Measurements from ENCODE around the gene FER. TPM values are rescaled to one million over a fixed set of nuclear protein-coding genes. Genes with fewer than 3 reads are reported as not detected.

The FER gene
- polyA plus RNA-seq, 1 donor (not counting 4 experiments of a cell fraction or from before 2014, with no cell fraction given): 17.1 TPM

DNA sequence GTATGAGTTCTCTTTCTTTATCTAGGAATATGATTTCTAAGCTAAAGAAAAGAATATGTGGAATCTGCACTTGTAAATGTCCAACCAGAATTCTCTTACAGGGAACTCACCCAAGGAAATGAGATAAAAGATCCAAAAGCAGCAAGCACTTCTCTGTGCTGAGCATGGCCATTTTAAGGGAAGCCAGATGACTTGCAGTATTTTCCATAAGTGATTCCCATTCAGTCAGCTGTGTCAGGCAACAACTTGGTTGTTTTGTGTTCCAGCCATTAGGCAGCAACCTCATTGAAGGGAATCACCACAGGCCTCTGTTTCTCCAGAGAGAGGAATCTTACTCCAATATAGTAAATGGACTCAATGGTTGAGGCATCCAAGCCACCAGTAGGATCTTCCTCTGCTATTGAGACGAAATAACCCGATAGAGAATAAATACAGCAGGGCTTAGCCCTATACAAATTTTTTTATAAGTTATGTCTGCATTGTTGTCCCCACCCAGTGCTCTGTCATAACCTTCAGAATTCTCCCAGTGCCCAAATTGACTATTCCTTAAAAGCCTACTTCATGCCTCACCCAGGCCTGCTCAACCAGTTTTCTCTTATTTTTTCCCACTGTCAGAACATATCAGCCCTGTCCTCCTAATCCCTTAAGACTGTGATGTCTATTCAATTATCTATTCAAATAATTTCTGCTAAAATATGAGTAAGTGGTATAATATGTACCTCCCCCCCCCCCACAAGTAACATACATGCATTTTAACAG, 425.5 kb downstream of the FER start:
- H3K27ac ChIP-seq (ENCODE audit: control insufficient read depth, insufficient read depth, low read length): no peak overlapping the region
- H3K36me3 ChIP-seq (ENCODE audit: control insufficient read depth in 2 of 2, extremely low read depth in 1 of 2, insufficient read depth in 2 of 2, low read length in 2 of 2): no peaks in the 10 kb centered on the region
- no peak overlapping the region for H3K4me3 ChIP-seq (ENCODE audit: control insufficient read depth in 2 of 3, extremely low read depth in 1 of 3, insufficient read depth in 2 of 3, low read depth in 1 of 3, low read length in 3 of 3)
- no peak overlapping the region for H3K4me2 ChIP-seq (ENCODE audit: control insufficient read depth, extremely low read depth, insufficient read depth, low read depth, low read length)
- dilution Hi-C loops (cut with MboI; ENCODE audit: extremely low pct_ligation_motif_present, low sequenced_read_pairs): no loop called here
- no peaks in the 10 kb centered on the region for H3K27me3 ChIP-seq (ENCODE audit: control insufficient read depth, extremely low read depth, insufficient read depth, low read length)
- no peaks in the 10 kb centered on the region for H3K9me1 ChIP-seq (ENCODE audit: control insufficient read depth, extremely low read depth, insufficient read depth, low read length)
- TF ChIP-seq EZH2 (IDR thresholded peaks at IDR 0.05; ENCODE audit: low read length): no peak
- TF ChIP-seq, protein P1, sequence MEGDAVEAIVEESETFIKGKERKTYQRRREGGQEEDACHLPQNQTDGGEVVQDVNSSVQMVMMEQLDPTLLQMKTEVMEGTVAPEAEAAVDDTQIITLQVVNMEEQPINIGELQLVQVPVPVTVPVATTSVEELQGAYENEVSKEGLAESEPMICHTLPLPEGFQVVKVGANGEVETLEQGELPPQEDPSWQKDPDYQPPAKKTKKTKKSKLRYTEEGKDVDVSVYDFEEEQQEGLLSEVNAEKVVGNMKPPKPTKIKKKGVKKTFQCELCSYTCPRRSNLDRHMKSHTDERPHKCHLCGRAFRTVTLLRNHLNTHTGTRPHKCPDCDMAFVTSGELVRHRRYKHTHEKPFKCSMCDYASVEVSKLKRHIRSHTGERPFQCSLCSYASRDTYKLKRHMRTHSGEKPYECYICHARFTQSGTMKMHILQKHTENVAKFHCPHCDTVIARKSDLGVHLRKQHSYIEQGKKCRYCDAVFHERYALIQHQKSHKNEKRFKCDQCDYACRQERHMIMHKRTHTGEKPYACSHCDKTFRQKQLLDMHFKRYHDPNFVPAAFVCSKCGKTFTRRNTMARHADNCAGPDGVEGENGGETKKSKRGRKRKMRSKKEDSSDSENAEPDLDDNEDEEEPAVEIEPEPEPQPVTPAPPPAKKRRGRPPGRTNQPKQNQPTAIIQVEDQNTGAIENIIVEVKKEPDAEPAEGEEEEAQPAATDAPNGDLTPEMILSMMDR (optimal IDR thresholded peaks at IDR 0.05 in 1 of 3, IDR thresholded peaks at IDR 0.05 in 1 of 3, conservative IDR thresholded peaks at IDR 0.05 in 1 of 3; ENCODE audit: extremely low read depth in 1 of 3, insufficient read depth in 2 of 3, low read length in 3 of 3): no peak
- FAIRE-seq (no peak), DNase-seq (ENCODE audit: low read depth, low spot score) (no peak)
- no peaks in the 10 kb centered on the region for H3K4me1 ChIP-seq (ENCODE audit: control insufficient read depth, extremely low read depth, insufficient read depth, low read length)
- H3K79me2 ChIP-seq (ENCODE audit: control insufficient read depth, insufficient read depth, low read length): no peaks in the 10 kb centered on the region
- H2AFZ ChIP-seq (ENCODE audit: control insufficient read depth, low read length): no peak overlapping the region
- no peak overlapping the region for H3K9ac ChIP-seq (ENCODE audit: control insufficient read depth, extremely low read depth, insufficient read depth, low read length)
- no peaks in the 10 kb centered on the region for H3K9me3 ChIP-seq (ENCODE audit: control insufficient read depth, low read depth, low read length)
- H4K20me1 ChIP-seq (ENCODE audit: control insufficient read depth, extremely low read depth, insufficient read depth, low read length): no peaks in the 10 kb centered on the region

DNA sequence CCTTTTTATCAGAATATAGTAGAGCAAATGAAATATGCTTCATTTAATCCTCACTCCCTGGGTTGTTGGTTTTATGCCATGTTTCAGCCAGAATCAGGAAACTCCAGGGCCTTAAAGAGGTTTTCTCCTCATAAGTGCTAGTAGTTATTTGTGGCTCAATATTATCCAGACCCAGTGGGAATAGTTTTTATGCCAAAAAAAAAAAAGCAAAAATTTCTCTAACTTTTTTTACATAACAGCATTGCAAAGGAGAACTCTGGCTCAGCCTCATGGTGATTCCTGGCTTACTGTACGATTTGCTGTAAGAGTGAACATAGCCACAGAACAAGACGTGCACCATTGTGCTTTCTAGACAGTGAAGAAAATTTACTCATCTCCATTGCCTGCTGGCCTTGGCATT, 429.5 kb downstream of the FER start:
- Histone ChIP-seq H3K79me2 (ENCODE audit: control insufficient read depth, insufficient read depth, low read length) (no peaks in the 10 kb centered on the region), H3K36me3 (ENCODE audit: control insufficient read depth in 2 of 2, extremely low read depth in 1 of 2, insufficient read depth in 2 of 2, low read length in 2 of 2) (no peaks in the 10 kb centered on the region), H2AFZ (ENCODE audit: control insufficient read depth, low read length) (no peak overlapping the region), H3K9ac (ENCODE audit: control insufficient read depth, extremely low read depth, insufficient read depth, low read length) (no peak overlapping the region), H3K4me1 (ENCODE audit: control insufficient read depth, extremely low read depth, insufficient read depth, low read length) (no peaks in the 10 kb centered on the region), H3K27me3 (ENCODE audit: control insufficient read depth, extremely low read depth, insufficient read depth, low read length) (no peaks in the 10 kb centered on the region), H3K9me3 (ENCODE audit: control insufficient read depth, low read depth, low read length) (no peaks in the 10 kb centered on the region), H4K20me1 (ENCODE audit: control insufficient read depth, extremely low read depth, insufficient read depth, low read length) (no peaks in the 10 kb centered on the region), H3K9me1 (ENCODE audit: control insufficient read depth, extremely low read depth, insufficient read depth, low read length) (no peaks in the 10 kb centered on the region), H3K4me3 (ENCODE audit: control insufficient read depth in 2 of 3, extremely low read depth in 1 of 3, insufficient read depth in 2 of 3, low read depth in 1 of 3, low read length in 3 of 3) (no peak overlapping the region), H3K4me2 (ENCODE audit: control insufficient read depth, extremely low read depth, insufficient read depth, low read depth, low read length) (no peak overlapping the region), H3K27ac (ENCODE audit: control insufficient read depth, insufficient read depth, low read length) (no peak overlapping the region)
- dilution Hi-C loops (cut with MboI; ENCODE audit: extremely low pct_ligation_motif_present, low sequenced_read_pairs): no loop called here
- TF ChIP-seq, protein P1 (optimal IDR thresholded peaks at IDR 0.05 in 1 of 3, IDR thresholded peaks at IDR 0.05 in 1 of 3, conservative IDR thresholded peaks at IDR 0.05 in 1 of 3; ENCODE audit: extremely low read depth in 1 of 3, insufficient read depth in 2 of 3, low read length in 3 of 3): no peak
- no peak for TF ChIP-seq EZH2 (IDR thresholded peaks at IDR 0.05; ENCODE audit: low read length)
- DNase-seq (ENCODE audit: low read depth, low spot score) (no peak), FAIRE-seq (peak; percentile 29)

Measured in keratinocyte (primary cell).